ENCODE data around the gene GCN1. TPM values are rescaled to one million over a fixed set of nuclear protein-coding genes. Genes with fewer than 3 reads are reported as not detected.
"Not testable (repeated sequence)": the region's sequence is repeated elsewhere in the genome, so short reads cannot be mapped to it uniquely, and the experiment has no call there.

The GCN1 gene
- total and polyA plus RNA-seq, 2 experiments from 2014 or later, result 27.0 to 76.0 TPM

DNA sequence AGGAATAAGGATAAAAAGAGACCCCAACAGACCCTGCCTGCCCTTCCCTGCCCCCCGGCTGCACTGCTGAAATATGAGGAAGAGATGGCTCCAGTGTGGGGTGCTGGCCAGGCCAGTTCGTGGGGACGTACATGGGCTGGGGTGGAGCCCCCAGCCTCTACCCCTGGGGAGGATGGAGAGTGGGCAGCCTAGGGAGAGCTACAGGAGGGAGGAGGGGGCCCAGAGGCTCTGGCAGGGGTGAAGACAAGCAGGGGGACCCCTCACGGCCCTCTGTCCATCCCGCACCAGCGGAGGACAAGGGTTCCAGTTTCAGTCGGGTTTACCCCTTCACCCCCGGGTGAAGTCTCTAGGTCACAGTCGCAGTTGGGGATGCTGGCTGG, 17.4 kb upstream of the GCN1 start:
- Histone ChIP-seq H3K9me3 (ENCODE audit: low read depth) (no peaks in the 10 kb centered on the region), H3K36me3 (peaks cover 18% of the 10 kb centered on the region), H3K27ac (no peak overlapping the region), H3K4me1 (ENCODE audit: low read depth) (no peaks in the 10 kb centered on the region), H3K27me3 (no peaks in the 10 kb centered on the region), H3K4me3 (no peak overlapping the region)
- no peak for DNase-seq (ENCODE audit: low read depth in 1 of 2, low spot score in 1 of 2)
- TF ChIP-seq, protein P1, sequence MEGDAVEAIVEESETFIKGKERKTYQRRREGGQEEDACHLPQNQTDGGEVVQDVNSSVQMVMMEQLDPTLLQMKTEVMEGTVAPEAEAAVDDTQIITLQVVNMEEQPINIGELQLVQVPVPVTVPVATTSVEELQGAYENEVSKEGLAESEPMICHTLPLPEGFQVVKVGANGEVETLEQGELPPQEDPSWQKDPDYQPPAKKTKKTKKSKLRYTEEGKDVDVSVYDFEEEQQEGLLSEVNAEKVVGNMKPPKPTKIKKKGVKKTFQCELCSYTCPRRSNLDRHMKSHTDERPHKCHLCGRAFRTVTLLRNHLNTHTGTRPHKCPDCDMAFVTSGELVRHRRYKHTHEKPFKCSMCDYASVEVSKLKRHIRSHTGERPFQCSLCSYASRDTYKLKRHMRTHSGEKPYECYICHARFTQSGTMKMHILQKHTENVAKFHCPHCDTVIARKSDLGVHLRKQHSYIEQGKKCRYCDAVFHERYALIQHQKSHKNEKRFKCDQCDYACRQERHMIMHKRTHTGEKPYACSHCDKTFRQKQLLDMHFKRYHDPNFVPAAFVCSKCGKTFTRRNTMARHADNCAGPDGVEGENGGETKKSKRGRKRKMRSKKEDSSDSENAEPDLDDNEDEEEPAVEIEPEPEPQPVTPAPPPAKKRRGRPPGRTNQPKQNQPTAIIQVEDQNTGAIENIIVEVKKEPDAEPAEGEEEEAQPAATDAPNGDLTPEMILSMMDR (IDR thresholded peaks at IDR 0.05; ENCODE audit: low read depth, low read length), result no peak

DNA sequence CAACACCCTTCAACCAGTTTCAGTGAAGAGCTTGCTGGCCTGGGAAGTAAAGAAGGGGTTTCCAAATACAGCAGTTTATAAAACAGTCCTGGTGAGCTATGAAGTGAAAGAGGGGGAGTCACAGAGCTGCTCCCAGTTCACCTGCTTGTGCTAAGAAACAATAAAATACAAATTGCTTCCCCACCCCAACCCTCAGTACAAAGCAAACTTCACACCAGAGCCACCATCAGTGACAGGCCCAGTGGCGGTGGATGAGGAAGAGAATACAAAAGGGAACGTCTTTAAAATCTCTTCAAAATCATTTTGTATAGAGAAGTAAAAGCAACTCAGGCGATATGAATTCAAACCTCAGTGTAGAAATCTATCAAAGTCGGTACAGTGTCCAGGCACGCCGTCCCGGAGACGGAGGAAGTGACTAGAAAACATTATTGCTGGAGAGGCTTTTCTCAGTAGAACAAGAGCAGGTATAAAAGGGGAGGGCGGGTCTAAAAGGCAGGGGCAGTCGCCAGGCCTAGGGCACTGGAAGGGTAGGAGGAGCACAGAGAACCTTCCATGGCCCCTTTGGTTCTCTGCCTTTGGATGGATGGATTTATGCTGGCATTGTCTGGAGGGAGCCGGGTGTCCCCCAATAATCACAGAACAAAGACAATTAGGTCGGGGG, 16.9 kb upstream of the GCN1 start:
- Histone ChIP-seq H3K9me3 (ENCODE audit: low read depth) (no peaks in the 10 kb centered on the region), H3K4me3 (no peak overlapping the region), H3K4me1 (ENCODE audit: low read depth) (no peaks in the 10 kb centered on the region), H3K27ac (no peak overlapping the region), H3K36me3 (peaks cover 18% of the 10 kb centered on the region), H3K27me3 (no peaks in the 10 kb centered on the region)
- TF ChIP-seq, protein P1 (IDR thresholded peaks at IDR 0.05; ENCODE audit: low read depth, low read length), result no peak
- no peak for DNase-seq (ENCODE audit: low read depth in 1 of 2, low spot score in 1 of 2)

GRCh38 chr12:120209851-120210250, 15.3 kb upstream of the GCN1 start:
- no peak overlapping the region for H3K4me3 ChIP-seq
- TF ChIP-seq, protein P1 (IDR thresholded peaks at IDR 0.05; ENCODE audit: low read depth, low read length), result no peak
- no peak for DNase-seq (ENCODE audit: low read depth in 1 of 2, low spot score in 1 of 2)
- H3K36me3 ChIP-seq, result peaks cover 18% of the 10 kb centered on the region
- H3K9me3 ChIP-seq (ENCODE audit: low read depth), result no peaks in the 10 kb centered on the region
- H3K27me3 ChIP-seq, result no peaks in the 10 kb centered on the region
- no peak overlapping the region for H3K27ac ChIP-seq
- H3K4me1 ChIP-seq (ENCODE audit: low read depth), result no peaks in the 10 kb centered on the region

- TF ChIP-seq, protein P1 (IDR thresholded peaks at IDR 0.05; ENCODE audit: low read depth, low read length), result no peak
- no peak overlapping the region for H3K27ac ChIP-seq
- H3K36me3 ChIP-seq, result peaks cover 7% of the 10 kb centered on the region
- no peaks in the 10 kb centered on the region for H3K9me3 ChIP-seq (ENCODE audit: low read depth)
- no peaks in the 10 kb centered on the region for H3K4me1 ChIP-seq (ENCODE audit: low read depth)
- H3K4me3 ChIP-seq, result no peak overlapping the region
- DNase-seq (ENCODE audit: low read depth in 1 of 2, low spot score in 1 of 2), result no peak
- no peaks in the 10 kb centered on the region for H3K27me3 ChIP-seq
Measured at GRCh38 chr12:120207227-120207626, 12.7 kb upstream of the GCN1 start.

GRCh38 chr12:120206781-120207180, 12.3 kb upstream of the GCN1 start:
- not testable (repeated sequence) for H3K4me3 ChIP-seq; H3K27ac ChIP-seq; H3K27me3 ChIP-seq; H3K9me3 ChIP-seq (ENCODE audit: low read depth); H3K4me1 ChIP-seq (ENCODE audit: low read depth); DNase-seq (ENCODE audit: low read depth in 1 of 2, low spot score in 1 of 2); H3K36me3 ChIP-seq

GRCh38 chr12:120206228-120206627, 11.7 kb upstream of the GCN1 start:
- no peak for DNase-seq (ENCODE audit: low read depth in 1 of 2, low spot score in 1 of 2)
- Histone ChIP-seq H3K4me3 (no peak overlapping the region), H3K27me3 (no peaks in the 10 kb centered on the region), H3K4me1 (ENCODE audit: low read depth) (no peaks in the 10 kb centered on the region), H3K36me3 (peaks cover 3% of the 10 kb centered on the region), H3K9me3 (ENCODE audit: low read depth) (no peaks in the 10 kb centered on the region), H3K27ac (no peak overlapping the region)
- TF ChIP-seq, protein P1 (IDR thresholded peaks at IDR 0.05; ENCODE audit: low read depth, low read length), result no peak

All from cardiac muscle cell (in vitro differentiated cells and primary cell).